Kidney glomerular epithelial cell (primary cell): ENCODE results near the gene FTCDNL1.
A peak's percentile ranks its signal among the peaks of the same experiment; 100 is the strongest.

Experiments
- DNase-seq: peaks from one replicate; lab custom pipeline; 2025; lab: John Stamatoyannopoulos, UW

FTCDNL1 gene

DNA sequence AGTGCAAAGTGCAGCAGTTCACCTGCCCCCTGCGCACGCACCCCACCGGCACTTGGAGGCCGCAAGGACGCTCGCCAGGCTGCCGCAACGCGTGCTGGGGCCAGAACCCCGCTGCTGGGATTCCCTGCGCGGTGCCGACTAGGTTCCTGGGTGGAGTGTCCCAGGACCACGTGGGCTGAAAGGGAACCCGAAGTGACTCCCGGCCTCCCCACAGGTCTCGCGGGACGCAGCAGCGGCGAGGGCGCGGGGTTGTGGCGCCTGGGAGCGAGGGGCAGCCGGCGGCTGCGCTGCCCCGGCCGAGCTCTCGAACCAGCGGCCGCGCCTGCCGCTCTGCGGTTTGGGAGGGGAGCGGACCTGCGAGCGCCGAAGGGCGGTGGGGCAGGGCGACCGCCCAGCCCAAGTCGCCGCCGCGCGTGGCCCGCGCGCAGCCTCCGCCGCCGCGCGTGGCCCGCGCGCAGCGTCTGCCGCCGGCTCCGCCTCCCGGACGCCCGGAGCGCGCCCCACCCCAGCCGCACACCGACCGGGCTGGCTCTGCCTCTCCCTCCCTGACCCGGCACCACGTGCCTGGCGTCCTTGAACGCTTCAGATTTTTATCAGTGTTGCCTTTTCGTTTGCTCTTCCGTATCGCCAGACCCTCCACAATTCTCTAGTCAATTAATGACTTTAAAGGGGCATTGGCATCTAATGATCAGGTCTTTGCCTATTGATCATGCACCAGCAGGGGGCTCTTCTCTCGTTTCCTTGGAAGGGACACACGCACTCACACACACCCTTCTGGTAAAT, at the start of gene FTCDNL1:
FTCDNL1 (minus strand) TSS at position 475 of the 783 bp plus-strand sequence. CDS start 2,230 bp downstream, outside the sequence.
- peak; percentile 32 for DNase-seq

DNA sequence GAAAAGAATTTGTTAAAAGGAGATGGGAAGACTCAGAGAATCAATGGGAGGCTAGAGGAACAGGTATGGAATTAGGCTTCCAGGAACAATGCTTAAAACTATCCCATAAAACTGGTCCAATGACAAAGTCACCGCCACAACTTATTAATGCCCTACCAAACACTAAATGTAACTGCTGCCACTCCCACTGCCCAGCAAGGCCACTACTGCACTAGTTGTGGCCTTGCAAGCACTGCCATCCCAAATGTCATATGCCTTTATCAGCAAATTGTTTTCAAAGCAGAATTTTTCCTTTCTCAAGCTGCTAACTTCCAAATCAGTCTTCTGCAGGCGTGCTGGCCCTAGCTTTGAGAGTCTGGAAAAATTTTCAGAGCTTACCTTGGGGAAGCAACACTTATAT, 45.6 kb upstream of the FTCDNL1 start:
- DNase-seq: no peak

DNA sequence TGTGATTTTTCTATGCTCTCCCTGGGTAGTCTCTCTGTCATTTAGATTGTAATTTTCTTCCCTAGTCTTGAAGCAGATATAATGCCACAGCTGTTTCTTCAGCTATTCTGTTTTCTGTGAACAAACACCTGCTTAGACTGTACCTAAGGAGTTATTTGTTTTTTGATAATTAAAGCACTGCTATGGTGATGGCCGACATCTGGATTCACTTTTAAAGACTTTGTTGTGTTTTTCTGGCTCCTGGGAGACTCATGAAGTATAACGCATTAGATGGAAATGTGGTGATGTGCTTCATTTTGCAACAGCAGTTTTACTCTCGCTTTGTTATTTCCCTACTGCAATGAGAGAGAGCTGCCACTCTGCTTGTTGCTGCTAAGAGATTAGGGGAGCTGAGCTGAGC, 44.4 kb upstream of the FTCDNL1 start:
- DNase-seq: no peak

DNA sequence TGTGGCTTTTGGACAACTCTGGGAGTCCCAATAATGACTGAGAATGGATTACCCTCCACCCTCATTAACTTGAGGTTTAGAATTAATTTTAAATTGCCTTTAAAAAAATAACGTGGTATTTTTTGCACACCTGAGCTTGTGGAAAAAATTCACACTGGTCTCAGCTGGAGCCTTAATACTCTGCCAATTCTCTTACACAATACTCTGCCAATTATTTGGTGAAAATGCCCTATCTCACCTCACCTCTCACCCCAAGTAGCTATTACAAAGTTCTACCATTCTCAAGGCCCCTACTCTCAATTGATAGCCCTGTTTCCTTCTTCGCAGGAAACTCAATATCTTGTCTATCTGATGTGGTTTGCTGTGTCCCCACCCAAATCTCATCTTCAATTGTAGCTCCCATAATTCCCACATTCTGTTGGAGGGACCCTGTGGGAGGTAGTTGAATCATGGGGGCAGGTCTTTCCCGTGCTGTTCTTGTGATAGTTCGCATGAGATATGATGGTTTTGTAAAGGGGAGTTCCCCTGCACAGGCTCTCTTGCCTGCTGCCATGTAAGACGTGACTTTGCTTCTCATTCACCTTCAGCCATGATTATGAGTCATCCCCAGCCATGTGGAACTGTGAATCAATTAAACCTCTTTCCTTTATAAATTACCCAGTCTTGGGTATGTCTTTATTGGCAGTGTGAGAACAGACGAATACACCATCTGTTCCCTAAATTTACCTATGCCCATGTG, 32.7 kb upstream of the FTCDNL1 start:
- DNase-seq: no peak

DNA sequence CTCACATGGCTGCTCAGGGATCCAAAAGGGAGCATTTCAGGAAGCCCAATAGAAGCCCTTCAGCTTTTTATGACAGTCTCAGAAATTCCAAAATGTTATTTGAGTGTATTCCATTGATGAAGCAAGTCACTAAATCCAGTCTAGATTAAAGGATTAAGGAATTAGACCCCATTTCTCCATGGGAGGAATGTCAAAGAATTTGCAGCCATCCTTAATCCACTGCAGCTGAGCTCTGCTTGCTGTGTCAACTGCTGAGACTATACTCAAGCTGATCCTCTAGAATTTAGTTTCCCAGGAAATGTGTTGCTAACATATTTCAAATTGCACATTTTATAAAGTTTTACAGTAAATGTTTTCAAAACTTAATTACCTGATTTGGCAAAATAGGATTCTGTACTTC, 31.7 kb upstream of the FTCDNL1 start:
- DNase-seq: no peak

DNA sequence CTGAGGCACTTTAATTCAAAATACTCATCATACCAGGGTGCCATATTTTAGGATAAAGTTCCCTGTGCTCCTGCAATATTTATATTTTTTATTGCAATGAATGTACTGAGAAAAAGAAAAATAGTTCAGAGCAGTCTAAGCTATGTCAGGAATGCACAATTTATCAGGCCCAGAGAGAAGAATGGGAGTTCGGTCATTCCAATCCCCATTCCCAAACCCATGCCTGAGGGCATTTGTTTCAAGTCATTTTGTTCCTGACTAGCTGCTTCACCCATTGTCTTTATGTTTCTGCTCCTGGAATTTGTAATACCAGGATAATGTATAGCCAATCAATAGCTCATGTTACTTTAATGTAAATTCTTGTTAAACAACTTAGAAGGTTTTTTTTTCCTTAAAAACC, 24.4 kb upstream of the FTCDNL1 start:
- DNase-seq: no peak

DNA sequence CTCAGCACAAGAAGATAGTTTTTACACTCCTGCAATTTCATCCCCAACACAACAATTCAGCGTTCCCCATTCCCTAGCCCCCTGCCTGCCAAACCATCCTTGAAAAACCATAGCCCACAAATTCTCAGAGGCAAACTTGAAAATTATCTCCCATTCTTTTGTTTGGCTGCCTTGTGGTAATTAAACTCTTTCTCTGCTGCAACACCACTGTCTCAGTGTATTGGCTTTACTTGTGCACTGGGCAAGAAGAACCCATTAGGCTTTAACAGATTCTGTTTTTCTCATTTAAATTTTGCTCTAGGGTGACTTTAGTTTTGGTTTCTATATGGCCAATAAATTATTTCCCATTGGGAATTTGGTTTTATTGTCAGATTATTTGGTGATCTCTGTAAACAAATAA, 23.2 kb upstream of the FTCDNL1 start:
- DNase-seq: no peak

DNA sequence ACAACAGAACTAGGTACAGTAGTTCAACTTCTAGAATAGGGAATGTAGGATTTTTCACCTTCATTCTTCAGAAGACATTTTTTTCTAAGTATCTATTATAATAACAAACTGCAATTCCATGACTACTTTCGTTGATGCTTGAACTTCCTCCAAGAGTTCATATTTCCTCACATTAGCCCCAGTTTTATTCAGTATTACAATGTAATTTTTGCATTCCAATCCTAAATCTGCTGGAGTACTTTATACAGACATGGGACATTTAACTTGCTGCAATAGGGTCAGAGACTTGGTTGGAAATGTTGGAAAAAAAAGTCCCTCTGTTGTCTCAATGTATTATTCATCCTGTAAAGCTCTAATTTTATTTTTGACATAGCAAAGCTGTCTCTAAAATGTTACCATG, 19.6 kb upstream of the FTCDNL1 start:
- no peak for DNase-seq

DNA sequence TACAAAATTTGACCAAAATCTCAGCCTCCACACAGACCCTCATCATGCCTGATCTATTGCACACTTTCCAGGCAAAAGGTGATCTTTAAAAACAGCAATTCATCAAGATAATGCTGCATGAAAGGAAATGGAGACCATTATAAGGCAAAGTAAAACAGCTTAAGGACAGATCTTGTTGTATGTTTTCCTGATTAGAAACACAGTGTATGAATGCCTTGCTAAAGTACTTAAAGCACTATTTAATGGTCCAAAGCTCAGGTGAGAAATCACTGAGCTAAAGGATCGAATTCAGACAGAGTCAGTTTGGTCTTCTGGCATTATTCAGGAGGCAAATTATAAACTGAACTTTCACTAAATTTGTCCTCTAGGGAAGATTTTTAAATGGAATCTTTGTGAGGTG, 18.7 kb upstream of the FTCDNL1 start:
- DNase-seq: no peak

DNA sequence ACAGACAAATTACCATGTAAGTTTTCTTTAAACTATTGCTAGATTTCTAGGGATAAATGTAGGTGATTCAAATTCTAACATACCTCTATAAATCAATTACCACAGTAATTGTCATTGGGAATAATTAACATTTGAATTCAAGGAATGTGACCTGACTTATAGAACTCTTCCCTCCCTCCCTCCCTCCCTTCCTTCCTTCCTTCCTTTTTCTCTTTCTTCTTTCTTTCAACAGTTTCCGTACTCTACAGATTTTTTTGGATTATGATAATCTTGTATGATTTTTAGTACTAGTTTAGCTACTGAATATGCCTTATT, 18.2 kb upstream of the FTCDNL1 start:
- no peak for DNase-seq

DNA sequence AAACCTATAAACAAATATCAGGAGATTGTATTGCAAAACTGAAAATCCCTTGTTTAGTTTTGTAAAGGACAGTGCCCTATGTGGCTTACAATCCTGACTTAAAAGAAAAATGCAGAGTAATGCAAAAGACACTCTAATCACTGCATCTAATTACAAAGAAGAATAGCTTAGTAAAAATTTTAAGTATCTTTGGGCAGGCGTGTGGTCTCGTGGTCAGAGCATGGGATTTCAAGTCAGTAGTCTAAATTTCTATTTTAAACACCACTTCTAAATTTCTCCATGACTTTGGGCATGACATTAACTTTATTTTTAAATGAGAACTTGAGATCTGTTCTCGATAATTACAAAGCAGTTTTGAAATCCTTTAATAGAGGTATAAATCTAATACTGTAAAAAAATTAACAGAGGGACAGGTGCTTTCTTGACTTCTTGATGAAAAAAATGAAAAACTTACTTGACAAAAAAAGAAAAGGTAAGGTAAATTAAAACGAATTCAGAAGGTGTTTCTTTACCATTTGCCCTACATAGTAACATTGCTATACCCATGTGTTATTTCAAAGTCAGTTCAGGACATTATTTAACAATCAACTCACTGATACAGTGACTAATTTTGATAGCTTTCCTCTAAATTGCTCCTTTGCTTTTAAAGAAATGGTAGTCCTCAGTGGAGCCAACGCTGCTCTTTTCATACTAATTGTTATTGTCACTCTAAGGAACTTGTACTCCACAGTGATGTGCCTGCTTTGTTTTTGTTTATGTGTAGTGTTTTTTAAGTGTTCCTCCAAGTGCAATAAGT, 17.6 kb upstream of the FTCDNL1 start:
- no peak for DNase-seq

DNA sequence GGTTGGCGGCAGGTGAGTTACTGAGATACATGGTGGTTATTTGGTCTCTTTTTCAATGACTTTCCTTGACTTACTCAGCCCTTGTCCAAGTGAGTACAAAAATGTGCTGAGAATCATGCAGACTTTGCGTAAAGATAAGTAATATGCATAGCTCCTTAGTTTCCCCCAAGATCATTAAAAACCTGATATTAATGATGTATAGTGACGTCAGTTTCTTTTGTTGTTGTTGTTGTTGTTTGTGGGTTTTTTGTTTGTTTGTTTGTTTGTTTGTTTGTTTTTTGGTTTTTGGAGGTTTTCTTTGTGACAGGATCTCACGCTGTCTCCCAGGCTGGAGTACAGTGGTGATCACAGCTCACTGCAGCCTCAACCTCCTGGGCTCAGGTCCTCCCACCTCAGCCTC, 14.9 kb upstream of the FTCDNL1 start:
- no peak for DNase-seq

DNA sequence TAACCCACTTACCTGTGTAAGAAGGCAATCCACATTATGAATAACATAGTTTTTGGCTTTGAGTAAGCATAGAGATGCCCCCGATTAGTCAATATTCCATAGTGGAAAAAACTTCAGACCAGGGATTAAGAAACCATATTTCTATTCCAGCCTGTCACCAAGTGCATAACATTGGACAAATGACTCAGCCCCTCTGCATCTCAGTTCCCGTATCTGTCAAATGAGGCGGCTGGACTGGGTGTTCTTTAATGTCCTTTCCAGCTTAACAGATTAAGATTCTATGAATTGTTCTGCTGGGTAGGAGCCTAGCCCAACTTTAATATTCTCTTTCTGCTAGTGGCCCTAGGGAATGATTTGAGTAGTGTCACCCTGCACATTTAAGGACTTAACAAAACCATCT, 11.8 kb upstream of the FTCDNL1 start:
- DNase-seq: no peak

DNA sequence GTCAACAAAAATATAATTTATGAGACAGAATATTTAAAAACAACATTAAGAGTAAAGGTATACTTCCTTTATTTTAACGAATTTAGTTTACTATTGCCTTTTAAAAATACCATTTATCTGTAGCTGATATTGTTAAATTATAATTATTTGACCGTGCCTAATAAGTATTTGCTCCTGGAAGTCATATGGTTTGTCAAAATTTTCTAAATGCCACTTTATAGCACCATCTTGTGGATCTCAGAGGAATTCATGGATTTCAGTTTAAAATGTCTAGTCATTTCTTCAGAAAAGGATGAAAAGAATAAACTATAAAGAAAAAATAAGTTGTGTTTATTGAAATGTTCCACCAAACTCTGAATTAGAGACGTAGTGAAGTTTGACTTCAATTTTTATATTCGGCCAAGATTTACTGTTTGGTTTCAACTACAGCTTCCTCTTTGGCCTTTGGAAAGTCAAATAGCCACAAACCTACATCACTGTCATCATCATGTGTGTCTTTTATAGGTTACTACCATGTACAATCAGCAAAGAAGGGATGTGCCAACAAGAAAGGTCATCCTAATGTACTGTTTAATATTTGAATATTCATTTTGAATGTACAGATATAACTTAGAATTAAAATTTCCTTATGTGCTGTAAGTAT, 10.3 kb upstream of the FTCDNL1 start:
- peak; percentile 35 for DNase-seq

DNA sequence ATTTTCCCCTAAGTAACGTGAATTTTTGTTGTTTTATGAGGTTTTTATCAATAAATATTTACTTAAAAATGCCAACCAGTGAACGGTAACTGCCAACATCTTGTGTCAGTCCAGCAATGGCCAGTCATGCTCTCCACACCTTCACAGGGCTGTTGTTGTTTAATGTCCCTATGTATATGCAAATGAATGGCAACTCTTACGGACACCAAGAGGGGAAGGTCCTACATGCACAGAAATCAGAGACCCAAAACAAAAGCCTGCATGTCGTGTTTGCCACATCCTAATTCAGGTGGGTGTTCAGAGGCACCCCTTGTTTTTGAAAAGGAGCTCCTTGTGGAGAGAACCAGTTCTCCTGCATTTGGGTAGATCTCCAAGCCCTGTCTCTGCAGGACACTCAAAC, 4.8 kb upstream of the FTCDNL1 start:
- no peak for DNase-seq

DNA sequence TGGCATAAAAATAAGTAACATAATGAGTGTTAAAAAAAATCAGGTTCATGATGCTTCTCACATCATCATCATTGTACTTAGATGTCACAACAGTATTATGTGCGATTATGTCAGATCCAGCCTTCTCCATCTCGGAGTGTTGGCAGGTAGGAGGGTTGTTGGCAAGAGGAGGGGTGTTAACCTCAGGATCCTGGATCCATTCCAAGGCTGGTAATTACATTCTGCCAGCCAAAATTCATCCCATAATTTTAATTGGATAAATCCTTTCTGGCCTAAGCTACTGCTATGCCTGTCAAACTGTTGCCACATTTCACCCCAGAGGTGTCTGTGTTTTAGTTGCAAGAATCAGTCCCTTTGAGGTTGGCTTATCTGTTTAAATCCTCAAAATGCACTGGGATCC, 891 bp upstream of the FTCDNL1 start:
- no peak for DNase-seq

DNA sequence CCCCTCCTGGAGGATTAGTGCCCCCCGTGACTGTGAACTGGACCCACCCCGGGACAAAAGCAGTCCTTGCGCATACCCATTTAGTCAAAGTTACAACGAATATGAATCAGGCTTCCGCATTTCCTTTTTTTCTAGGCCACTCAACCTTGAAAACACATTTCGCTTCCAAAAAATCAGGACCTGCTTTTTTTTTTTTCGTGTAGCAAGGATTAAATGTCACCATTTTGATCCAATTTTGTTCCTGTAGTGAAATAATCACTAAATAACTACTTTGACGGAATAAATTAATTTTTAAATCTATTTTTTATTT, 464 bp upstream of the FTCDNL1 start:
- no peak for DNase-seq

DNA sequence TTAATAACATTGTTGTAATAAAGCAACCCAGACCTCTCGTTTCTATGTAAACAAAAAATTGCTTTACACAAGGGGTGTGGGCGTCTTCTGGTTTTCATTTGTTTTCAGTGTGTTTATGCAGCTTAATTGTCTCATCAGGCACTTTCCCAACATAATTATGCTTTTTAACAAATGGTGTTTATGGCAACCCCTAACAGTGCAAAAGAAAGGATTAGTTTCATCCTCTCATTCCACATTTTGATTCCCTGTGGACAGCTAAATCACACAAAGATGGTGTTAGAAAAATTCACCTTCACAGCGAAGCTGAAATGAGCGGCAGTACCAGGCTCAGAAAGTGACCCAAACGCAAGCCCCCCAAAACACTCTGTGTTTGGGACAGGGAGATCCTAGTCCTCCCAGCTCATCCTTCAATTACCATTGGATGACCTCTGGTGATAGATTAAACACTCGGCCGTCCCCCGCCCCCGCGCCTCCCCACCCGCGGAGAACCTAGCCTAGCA, 724 bp downstream of the FTCDNL1 start:
- no peak for DNase-seq

DNA sequence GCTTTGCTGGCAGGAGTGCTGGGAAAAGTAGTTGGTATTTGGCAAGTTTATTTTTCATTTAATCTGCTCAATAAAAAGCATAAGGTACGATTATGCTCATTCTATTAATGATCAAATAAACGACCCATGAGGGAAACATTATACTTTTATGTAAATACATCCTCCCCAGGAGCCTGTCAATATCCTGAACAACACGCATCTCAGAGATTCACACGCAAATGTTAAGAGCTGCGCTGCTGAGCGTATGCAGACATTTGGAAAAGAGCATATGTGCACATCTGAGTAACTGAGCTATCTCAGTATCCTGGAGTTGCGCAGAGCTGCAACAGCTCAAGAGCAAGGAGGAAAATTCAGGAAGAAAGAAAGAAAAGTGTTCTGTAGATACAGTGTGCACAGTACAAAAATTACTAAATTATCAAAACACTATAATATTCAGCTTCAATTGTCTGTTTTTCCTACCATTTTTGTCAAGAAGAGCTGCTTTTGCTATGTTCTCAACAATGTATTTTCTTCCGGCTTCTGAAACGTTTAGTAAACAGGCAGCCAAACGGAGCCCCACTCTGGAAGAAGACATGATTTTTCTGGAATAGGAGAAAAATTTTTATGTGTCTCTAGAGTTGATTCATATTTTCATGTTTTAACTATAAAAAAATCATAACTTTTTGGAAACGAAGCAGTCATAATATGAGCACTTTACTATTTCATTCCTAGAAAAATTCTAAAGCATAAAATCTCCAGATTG, 2.4 kb downstream of the FTCDNL1 start:
- DNase-seq: no peak

DNA sequence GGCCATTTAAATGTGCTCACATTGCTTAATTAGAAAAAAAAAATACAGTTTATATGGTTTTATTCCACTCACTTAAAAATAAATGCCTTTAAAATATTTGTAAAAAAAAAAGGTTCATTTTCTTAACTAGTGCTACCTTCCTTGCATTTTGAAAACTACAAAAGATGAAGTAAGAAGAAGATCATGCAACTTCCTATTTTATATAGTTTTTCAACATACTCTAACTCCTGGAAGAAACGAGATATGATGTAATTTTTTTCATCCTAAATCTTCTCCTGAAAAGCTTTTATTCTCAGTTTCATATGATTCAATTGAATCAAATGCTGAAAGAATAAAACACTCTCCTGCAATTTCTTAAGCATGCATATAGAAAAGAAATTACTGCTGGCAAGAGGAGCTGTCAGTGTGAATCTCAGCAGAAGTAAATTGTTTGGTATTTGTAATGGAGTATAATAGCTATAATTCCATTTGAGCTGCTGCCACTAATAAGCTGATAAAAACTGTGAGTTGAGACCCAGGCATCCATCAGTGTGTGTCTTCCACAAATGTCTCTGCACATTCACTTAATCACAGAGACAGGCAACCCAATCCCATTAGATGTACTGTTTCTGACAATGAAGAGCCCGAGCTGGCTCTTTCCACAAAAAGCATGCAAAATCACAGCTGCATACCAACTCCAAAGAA, 3.7 kb downstream of the FTCDNL1 start:
- DNase-seq: no peak
